HepG2 (cell line): Measurements from ENCODE around the gene MIDN. TPM values are rescaled to one million over a fixed set of nuclear protein-coding genes. Genes with fewer than 3 reads are reported as not detected.
A peak's percentile ranks its signal among the peaks of the same experiment; 100 is the strongest.

Experiments used
- GATAD2A ChIP-seq: IDR thresholded peaks from 2 replicates; pipeline ENCODE4 v1.6.1; 2016
- GZF1 ChIP-seq: sonication (generic); formaldehyde crosslinking; IDR thresholded peaks from 2 replicates; pipeline ENCODE4 v1.5.1; 2020; ENCODE audit warnings: mild to moderate bottlenecking, missing genetic modification reagents
- NAIF1 ChIP-seq: sonication (generic); formaldehyde crosslinking; IDR thresholded peaks from 2 replicates; pipeline ENCODE4 v1.5.0; 2020; ENCODE audit warnings: mild to moderate bottlenecking, missing genetic modification reagents, borderline replicate concordance
- NCOA2 ChIP-seq: sonication (generic); formaldehyde crosslinking; IDR thresholded peaks from 2 replicates; pipeline ENCODE4 v1.8.0; 2022; ENCODE audit warnings: inconsistent platforms
- NONO ChIP-seq, 2 experiments: fragments of 450-650 bp in 1 of 2; sonication (generic) in 1 of 2; formaldehyde crosslinking in 1 of 2; IDR thresholded peaks in 1 of 2; conservative IDR thresholded peaks in 1 of 2; 2 replicates each; pipeline versions ENCODE4 v1.6.1 to v1.8.0; 2017 to 2022; ENCODE audit warnings: mild to moderate bottlenecking in 1 of 2, missing genetic modification reagents in 1 of 2, moderate library complexity in 1 of 2
- PAF1 ChIP-seq: IDR thresholded peaks from 2 replicates; pipeline ENCODE4 v1.6.1; 2016; ENCODE audit warnings: missing genetic modification reagents, missing compliant biosample characterization
- POLR2G ChIP-seq: fragments of 200-400 bp; formaldehyde crosslinking; IDR thresholded peaks from 2 replicates; pipeline ENCODE4 v1.6.1; 2018; ENCODE audit warnings: mild to moderate bottlenecking, low read depth, low read length, moderate library complexity
- RAD21 ChIP-seq: fragments of 450-650 bp; formaldehyde crosslinking; IDR thresholded peaks from 2 replicates; pipeline ENCODE4 v1.5.0; 2020; ENCODE audit warnings: mild to moderate bottlenecking
- ZBTB7B ChIP-seq: sonication (generic); formaldehyde crosslinking; IDR thresholded peaks from 2 replicates; pipeline ENCODE4 v1.4.0; 2020; ENCODE audit warnings: missing genetic modification reagents
- ZFP90 ChIP-seq: sonication (generic); formaldehyde crosslinking; IDR thresholded peaks from 2 replicates; pipeline ENCODE4 v1.8.0; 2022; ENCODE audit warnings: missing genetic modification reagents, mild to moderate bottlenecking, inconsistent platforms, borderline replicate concordance
- ZNF12 ChIP-seq: sonication (generic); formaldehyde crosslinking; IDR thresholded peaks from 2 replicates; pipeline ENCODE4 v1.5.0; 2020; ENCODE audit warnings: missing genetic modification reagents
- ZNF160 ChIP-seq: sonication (generic); formaldehyde crosslinking; IDR thresholded peaks from 2 replicates; pipeline ENCODE4 v1.8.0; 2022; ENCODE audit warnings: mild to moderate bottlenecking, inconsistent platforms, missing genetic modification reagents
- ZNF879 ChIP-seq: sonication (generic); formaldehyde crosslinking; IDR thresholded peaks from 2 replicates; pipeline ENCODE4 v1.8.1; 2023; ENCODE audit warnings: missing genetic modification reagents
- polyA plus RNA-seq, 8 experiments: library from polyadenylated mRNA; depleted of rRNA in 3 of 8; stranded (reverse) in 7 of 8; unstranded in 1 of 8; fragments of >200 nt; fragmentation: Illumina TruSeq in 4 of 8; extraction: Trizol in 4 of 8; gene quantifications; 2 replicates each; pipeline versions ENCODE4 v1.2.1 to v1.2.3, GENCODE V29; 2011 to 2016; ENCODE audit warnings: low read depth in 4 of 8, missing spikeins in 1 of 8, mixed read lengths in 1 of 8; ENCODE audit not compliant: insufficient read depth in 1 of 8
- total RNA-seq, 5 experiments: library from RNA; depleted of rRNA; stranded (reverse); fragments of >200 nt; fragmentation: Illumina TruSeq; extraction: Trizol; gene quantifications; 2 replicates each; pipeline ENCODE4 v1.2.3, GENCODE V29; 2016; ENCODE audit warnings: low read depth in 1 of 5
- TF ChIP-seq, protein P1 (sequence below): sonication (generic); formaldehyde crosslinking; IDR thresholded peaks from 2 replicates; pipeline ENCODE4 v1.4.0; 2020; ENCODE audit warnings: missing genetic modification reagents, borderline replicate concordance
- TF ChIP-seq, protein P2 (sequence below): sonication (generic); formaldehyde crosslinking; IDR thresholded peaks from 2 replicates; pipeline ENCODE4 v1.4.0; 2020; ENCODE audit warnings: missing genetic modification reagents
- TF ChIP-seq, protein P3 (sequence below): sonication (generic); formaldehyde crosslinking; IDR thresholded peaks from 2 replicates; pipeline ENCODE4 v1.4.0; 2020; ENCODE audit warnings: mild to moderate bottlenecking, missing genetic modification reagents
- TF ChIP-seq, protein P4 (sequence below): sonication (generic); formaldehyde crosslinking; conservative IDR thresholded peaks from 2 replicates; pipeline ENCODE4 v1.4.0; 2020; ENCODE audit warnings: missing genetic modification reagents

The MIDN gene
- total and polyA plus RNA-seq, 2 of the 13 experiments (the other 11 are each of a cell fraction or from before 2014, with no cell fraction given): 8.4 to 18.0 TPM

DNA sequence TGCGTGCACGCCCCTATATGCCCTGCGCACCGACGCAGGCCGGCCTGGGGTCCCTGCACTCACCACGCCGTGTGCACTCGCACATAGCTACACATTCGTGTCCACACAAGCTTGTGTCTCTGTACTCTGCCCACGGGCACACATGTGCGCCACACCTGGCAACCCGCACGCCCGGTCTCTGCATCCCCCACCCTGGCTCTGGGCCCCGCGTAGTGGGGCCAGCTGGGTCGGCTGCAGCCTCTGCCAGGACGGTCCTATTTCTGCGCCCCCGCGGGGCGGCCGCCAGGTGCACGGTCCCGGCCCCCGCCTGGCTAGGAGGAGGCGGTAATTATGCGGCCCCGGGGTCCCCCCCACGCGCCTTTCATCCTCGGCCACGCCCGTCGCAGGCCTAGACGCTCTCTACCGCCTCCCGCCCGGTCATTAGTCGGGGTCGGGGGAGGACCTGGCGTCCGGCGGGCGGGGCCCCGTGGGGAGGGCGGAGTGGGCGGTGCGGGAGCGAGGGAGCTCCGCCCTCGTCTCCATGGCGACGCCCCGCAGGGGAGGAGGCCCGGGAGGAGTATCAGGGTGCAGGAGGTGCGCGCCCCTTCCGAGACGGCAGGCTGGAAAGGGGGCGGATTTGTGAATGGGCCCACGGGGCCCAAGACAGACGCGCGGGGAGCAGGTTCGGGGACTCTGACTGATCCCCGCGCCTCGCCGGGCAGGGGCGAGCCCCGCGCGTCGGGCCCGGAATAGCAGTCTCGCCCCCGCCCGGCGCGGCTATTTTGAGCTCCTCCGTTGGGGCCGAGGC is 17.9 kb downstream of the MIDN start (continued):
- TF ChIP-seq, protein P1, sequence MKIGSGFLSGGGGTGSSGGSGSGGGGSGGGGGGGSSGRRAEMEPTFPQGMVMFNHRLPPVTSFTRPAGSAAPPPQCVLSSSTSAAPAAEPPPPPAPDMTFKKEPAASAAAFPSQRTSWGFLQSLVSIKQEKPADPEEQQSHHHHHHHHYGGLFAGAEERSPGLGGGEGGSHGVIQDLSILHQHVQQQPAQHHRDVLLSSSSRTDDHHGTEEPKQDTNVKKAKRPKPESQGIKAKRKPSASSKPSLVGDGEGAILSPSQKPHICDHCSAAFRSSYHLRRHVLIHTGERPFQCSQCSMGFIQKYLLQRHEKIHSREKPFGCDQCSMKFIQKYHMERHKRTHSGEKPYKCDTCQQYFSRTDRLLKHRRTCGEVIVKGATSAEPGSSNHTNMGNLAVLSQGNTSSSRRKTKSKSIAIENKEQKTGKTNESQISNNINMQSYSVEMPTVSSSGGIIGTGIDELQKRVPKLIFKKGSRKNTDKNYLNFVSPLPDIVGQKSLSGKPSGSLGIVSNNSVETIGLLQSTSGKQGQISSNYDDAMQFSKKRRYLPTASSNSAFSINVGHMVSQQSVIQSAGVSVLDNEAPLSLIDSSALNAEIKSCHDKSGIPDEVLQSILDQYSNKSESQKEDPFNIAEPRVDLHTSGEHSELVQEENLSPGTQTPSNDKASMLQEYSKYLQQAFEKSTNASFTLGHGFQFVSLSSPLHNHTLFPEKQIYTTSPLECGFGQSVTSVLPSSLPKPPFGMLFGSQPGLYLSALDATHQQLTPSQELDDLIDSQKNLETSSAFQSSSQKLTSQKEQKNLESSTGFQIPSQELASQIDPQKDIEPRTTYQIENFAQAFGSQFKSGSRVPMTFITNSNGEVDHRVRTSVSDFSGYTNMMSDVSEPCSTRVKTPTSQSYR (CRISPR knock-in tag): peak; percentile 41; the same call in 1 of the 2 replicates
- 0 out of 2 replicates have a peak, but pooled peaks have one; percentile 13 for TF ChIP-seq ZNF12 (CRISPR knock-in tag)
- TF ChIP-seq ZFP90 (CRISPR knock-in tag): no peak; the same call in 1 of the 2 replicates
- TF ChIP-seq RAD21 (CRISPR knock-in tag): no peak
- TF ChIP-seq, protein P2, sequence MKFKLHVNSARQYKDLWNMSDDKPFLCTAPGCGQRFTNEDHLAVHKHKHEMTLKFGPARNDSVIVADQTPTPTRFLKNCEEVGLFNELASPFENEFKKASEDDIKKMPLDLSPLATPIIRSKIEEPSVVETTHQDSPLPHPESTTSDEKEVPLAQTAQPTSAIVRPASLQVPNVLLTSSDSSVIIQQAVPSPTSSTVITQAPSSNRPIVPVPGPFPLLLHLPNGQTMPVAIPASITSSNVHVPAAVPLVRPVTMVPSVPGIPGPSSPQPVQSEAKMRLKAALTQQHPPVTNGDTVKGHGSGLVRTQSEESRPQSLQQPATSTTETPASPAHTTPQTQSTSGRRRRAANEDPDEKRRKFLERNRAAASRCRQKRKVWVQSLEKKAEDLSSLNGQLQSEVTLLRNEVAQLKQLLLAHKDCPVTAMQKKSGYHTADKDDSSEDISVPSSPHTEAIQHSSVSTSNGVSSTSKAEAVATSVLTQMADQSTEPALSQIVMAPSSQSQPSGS: no peak
- peak; percentile 64; the same call in 1 of the 2 replicates for TF ChIP-seq GZF1 (CRISPR knock-in tag)
- TF ChIP-seq ZBTB7B (CRISPR knock-in tag): peak; percentile 68; the same call in 1 of the 2 replicates
- no peak for TF ChIP-seq ZNF160 (CRISPR knock-in tag)
- TF ChIP-seq ZNF879 (CRISPR knock-in tag): no peak
- TF ChIP-seq NCOA2 (CRISPR knock-in tag): no peak; the same call in none of the 2 replicates
- TF ChIP-seq NAIF1 (CRISPR knock-in tag): no peak; the same call in 1 of the 2 replicates
- no peak for TF ChIP-seq NONO (IDR thresholded peaks at IDR 0.05)
- TF ChIP-seq NONO (CRISPR knock-in tag; conservative IDR thresholded peaks at IDR 0.05): peak; percentile 57
- TF ChIP-seq, protein P3, sequence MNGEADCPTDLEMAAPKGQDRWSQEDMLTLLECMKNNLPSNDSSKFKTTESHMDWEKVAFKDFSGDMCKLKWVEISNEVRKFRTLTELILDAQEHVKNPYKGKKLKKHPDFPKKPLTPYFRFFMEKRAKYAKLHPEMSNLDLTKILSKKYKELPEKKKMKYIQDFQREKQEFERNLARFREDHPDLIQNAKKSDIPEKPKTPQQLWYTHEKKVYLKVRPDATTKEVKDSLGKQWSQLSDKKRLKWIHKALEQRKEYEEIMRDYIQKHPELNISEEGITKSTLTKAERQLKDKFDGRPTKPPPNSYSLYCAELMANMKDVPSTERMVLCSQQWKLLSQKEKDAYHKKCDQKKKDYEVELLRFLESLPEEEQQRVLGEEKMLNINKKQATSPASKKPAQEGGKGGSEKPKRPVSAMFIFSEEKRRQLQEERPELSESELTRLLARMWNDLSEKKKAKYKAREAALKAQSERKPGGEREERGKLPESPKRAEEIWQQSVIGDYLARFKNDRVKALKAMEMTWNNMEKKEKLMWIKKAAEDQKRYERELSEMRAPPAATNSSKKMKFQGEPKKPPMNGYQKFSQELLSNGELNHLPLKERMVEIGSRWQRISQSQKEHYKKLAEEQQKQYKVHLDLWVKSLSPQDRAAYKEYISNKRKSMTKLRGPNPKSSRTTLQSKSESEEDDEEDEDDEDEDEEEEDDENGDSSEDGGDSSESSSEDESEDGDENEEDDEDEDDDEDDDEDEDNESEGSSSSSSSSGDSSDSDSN (CRISPR knock-in tag): no peak; the same call in 1 of the 2 replicates
- TF ChIP-seq, protein P4, sequence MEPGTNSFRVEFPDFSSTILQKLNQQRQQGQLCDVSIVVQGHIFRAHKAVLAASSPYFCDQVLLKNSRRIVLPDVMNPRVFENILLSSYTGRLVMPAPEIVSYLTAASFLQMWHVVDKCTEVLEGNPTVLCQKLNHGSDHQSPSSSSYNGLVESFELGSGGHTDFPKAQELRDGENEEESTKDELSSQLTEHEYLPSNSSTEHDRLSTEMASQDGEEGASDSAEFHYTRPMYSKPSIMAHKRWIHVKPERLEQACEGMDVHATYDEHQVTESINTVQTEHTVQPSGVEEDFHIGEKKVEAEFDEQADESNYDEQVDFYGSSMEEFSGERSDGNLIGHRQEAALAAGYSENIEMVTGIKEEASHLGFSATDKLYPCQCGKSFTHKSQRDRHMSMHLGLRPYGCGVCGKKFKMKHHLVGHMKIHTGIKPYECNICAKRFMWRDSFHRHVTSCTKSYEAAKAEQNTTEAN: no peak; the same call in 1 of the 2 replicates
- no peak for TF ChIP-seq PAF1 (CRISPR knock-in tag)
- TF ChIP-seq GATAD2A (CRISPR knock-in tag): peak; percentile 51; the same call in 1 of the 2 replicates
- TF ChIP-seq POLR2G: peak; percentile 70
